ENCODE data around the gene MERTK.

Gene MERTK

GRCh38 chr2:112003576-112004252, 105.3 kb downstream of the MERTK start:
- in situ Hi-C loops (cut with HindIII; ENCODE audit: low sequenced_read_pairs) = no loop called here
- TF ChIP-seq CTCF (IDR thresholded peaks at IDR 0.05; ENCODE audit: low read depth, low read length, missing control alignments) = no peak
- no peak overlapping the region for H3K4me3 ChIP-seq (ENCODE audit: low read depth, low read length)
- DNase-seq (ENCODE audit: low read depth) = no peak

GRCh38 chr2:112004253-112004645, 105.8 kb downstream of the MERTK start:
- no peak for TF ChIP-seq CTCF (IDR thresholded peaks at IDR 0.05; ENCODE audit: low read depth, low read length, missing control alignments)
- H3K4me3 ChIP-seq (ENCODE audit: low read depth, low read length) = no peak overlapping the region
- DNase-seq (ENCODE audit: low read depth) = no peak
- in situ Hi-C loops (cut with HindIII; ENCODE audit: low sequenced_read_pairs) = no loop called here

- no peak for TF ChIP-seq CTCF (IDR thresholded peaks at IDR 0.05; ENCODE audit: low read depth, low read length, missing control alignments)
- no peak for DNase-seq (ENCODE audit: low read depth)
- H3K4me3 ChIP-seq (ENCODE audit: low read depth, low read length) = no peak overlapping the region
- in situ Hi-C loops (cut with HindIII; ENCODE audit: low sequenced_read_pairs) = no loop called here
Observed at GRCh38 chr2:112005406-112006075, 107.1 kb downstream of the MERTK start.

GRCh38 chr2:112006076-112006410, 107.6 kb downstream of the MERTK start:
- no peak overlapping the region for H3K4me3 ChIP-seq (ENCODE audit: low read depth, low read length)
- in situ Hi-C loops (cut with HindIII; ENCODE audit: low sequenced_read_pairs) = no loop called here

GRCh38 chr2:112007493-112007892, 109.1 kb downstream of the MERTK start:
- in situ Hi-C loops (cut with HindIII; ENCODE audit: low sequenced_read_pairs) = no loop called here
- no peak for TF ChIP-seq CTCF (IDR thresholded peaks at IDR 0.05; ENCODE audit: low read depth, low read length, missing control alignments)
- no peak for DNase-seq (ENCODE audit: low read depth)
- no peak overlapping the region for H3K4me3 ChIP-seq (ENCODE audit: low read depth, low read length)

More at GRCh38 chr2:112006076-112006410, 107.6 kb downstream of the MERTK start:
- DNase-seq (ENCODE audit: low read depth) = no peak
- TF ChIP-seq CTCF (IDR thresholded peaks at IDR 0.05; ENCODE audit: low read depth, low read length, missing control alignments) = no peak

GRCh38 chr2:112008910-112009485, 110.6 kb downstream of the MERTK start:
- H3K4me3 ChIP-seq (ENCODE audit: low read depth, low read length) = no peak overlapping the region
- no peak for TF ChIP-seq CTCF (IDR thresholded peaks at IDR 0.05; ENCODE audit: low read depth, low read length, missing control alignments)
- in situ Hi-C loops (cut with HindIII; ENCODE audit: low sequenced_read_pairs) = no loop called here

More at GRCh38 chr2:112008910-112009485, 110.6 kb downstream of the MERTK start:
- DNase-seq (ENCODE audit: low read depth) = no peak
